Renal cortex interstitium (tissue), 11 donors: ENCODE results near the gene PSD4. TPM values are rescaled to one million over a fixed set of nuclear protein-coding genes. Genes with fewer than 3 reads are reported as not detected.

Experiments
- DNase-seq, 11 donors: peaks; one replicate each; pipeline ENCODE4 v3.0.0-alpha.2; 2013; ENCODE audit warnings: low read depth in 9 of 11, low spot score in 4 of 11; ENCODE audit errors: extremely low read depth in 1 of 11
- polyA plus RNA-seq, 3 donors: library from polyadenylated mRNA; unstranded; fragments of 120-200 nt; gene quantifications; one replicate each; pipeline ENCODE4 v1.2.1, GENCODE V29; 2013; ENCODE audit not compliant: insufficient read length in 3 of 3

Gene PSD4
- polyA plus RNA-seq, 3 donors: 7.1 to 11.1 (median 9.4) TPM

DNA sequence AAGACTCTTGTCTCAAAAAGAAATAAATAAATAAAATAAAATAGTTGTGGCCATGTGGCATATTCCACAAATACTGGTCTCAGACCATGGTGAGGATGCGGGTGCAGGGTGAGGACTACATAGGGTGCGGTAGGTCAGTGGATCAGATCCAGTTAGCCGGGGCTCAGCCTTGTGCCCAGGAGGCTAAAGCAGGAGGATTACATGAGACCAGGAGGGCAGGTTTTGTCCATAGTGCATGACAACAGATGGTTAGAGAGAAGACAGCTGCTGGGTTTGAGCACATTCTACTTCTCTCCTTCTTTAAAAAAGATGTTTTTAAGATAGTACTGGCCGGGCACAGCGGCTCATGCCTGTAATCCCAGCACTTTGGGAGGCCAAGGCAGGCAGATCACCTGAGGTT lies 12.8 kb upstream of the PSD4 start:
- no peak for DNase-seq

DNA sequence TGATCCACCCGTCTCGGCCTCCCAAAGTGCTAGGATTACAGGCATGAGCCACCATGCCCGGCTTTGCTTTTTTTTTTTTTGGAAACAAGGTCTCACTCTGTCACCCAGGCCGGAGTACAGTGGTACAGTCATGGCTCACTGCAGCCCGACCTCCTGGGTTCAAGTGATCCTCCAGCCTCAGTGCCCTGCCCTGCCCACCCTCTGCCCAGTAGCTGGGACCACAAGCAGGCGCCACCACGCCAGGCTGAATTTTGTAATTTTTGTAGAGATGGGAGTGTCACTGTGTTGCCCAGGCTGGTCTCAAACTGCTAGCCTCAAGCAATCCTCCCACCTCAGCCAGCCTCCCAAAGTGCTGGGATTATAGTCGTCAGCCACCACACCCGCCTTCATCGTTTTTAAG lies 11.6 kb upstream of the PSD4 start:
- no peak for DNase-seq

DNA sequence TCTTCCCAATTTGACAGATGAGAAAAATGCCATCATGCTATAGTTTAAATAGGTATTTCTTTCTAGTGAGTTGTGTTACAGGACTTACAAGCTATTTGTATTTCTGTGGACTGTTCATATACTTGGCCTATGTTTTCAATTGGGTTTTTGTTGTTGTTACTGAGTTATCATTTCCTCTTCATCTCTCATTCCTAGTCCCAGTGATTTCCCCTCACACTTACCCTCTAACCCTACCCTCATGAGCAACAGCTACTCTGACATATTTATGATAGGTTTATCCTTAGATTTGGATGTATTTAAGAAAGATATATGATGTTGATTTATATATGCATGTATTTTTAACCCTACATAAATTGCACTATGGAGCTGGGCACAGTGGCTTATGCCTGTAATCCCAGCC lies 10.9 kb upstream of the PSD4 start:
- DNase-seq: no peak

DNA sequence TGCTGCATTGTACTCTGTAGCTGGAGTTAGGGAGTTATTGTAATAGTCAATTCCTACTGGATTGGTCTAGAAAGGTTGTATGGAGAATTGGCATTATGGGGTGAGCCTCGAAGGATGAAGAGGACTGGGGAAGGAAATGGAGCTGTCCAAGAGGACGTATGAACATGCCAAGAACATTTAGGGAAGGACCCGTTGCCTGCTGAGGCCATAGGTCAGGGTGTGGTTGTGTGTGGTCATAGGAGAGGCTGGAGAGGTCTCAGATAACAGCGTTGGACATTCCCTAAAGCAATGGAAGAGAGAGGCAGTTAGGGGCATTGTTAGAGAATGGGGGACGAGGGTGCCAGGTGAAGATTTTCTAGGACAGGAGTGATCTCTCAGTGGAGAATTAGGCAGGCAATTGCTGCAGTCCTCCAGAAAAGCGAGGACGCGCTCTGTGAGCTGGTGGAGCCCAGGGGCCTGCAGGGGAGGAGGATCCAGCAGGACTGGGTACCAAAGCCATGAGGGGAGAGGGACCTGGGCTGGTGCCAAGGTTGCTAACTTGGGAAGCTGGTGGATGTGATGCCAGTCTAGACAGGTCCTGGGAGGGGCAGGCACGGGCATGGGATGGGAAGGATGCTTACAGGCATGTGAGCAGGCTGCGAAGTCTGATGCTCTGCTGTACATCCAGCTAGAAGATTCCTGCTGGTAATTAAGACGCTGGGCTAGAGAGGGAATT lies 9.4 kb upstream of the PSD4 start:
- no peak for DNase-seq

DNA sequence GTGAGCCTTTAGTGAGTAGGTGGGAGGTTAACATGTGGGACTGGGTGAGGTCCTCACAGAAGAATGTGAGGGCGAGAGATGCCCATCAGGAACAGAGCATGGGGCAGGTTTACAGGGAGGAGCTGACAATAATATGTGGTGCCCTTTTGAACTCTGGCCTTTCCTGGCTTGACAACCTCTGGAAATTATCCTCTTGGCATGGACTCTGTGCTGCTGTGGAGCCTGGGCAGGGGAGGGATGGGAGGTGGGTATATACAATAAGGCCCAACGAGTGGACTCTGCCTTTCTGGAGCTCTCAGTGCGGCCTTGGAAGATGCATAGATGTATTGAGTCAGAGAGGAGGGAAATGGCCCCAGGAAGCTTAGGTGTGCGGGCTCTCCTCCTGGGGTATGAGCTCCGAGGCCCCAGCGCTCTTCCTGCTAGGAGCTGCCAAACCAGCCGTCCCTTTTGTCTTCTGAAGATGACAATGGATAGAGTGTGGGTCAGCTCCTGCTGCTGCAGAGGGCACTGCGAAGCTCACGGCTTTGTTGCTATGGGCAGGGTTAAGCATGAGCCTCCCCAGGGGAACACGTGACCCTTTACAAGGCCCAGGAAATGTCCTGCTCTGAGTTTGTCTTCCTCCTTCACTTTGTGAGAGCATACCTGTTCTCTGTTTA lies 8.7 kb upstream of the PSD4 start:
- no peak for DNase-seq

DNA sequence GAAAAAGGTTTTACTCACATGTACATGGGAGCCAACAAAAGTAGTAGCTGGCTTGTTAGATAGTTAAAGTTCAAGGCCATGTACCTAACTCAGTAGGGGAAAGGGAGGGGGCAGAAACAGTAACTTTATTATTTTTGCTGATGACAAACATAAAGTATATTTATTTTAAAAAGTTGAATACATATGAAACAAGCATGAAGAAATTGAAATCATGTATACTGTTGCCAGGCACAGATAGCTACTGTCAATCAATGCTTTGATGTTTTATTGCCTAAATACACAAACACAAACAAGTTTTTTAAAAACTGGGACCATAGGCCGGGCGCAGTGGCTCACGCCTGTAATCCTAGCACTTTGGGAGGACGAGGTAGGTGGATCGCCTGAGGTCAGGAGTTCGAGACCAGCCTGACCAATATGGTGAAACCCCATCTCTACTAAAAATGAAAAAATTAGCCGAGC lies 7.6 kb upstream of the PSD4 start:
- DNase-seq: no peak

DNA sequence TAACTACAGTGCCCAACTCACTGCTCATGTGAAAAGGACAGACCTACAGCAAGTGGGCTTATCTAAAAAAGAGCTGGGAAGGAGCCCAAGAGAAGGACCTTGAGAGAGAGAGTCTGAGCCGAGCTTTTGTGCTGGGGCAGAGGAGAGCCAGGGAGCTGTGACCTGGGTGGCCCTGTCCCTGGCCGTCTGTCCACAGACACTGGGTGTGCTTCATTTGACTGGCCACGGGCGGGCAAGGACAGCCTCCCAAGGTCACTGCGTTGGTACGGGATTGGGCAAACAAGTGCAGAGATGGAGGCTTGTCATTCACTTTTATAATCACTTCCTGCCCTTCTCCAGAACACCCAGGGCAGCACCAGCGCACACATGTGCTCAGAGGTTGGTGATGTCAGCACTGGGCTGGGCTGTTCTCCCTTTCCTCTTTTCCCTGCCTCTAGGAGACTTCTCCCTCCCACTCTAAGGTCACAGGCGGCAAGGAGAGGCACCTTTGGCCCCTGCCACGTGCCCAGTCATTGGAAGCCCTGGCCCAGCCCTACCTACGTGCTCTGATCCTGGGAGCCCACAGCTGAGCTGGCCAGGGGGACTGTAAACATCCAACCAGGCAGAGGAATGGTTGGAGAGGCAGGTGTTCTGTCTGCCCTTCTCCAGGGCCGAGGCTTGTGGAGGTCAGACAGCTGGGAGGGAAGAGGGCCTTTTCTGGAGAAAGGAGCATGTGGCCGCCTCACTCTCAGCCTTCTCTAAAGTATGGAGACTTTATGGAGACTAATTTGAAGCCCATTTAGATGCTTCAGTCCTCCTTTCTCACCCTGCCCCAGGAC lies 6.4 kb upstream of the PSD4 start:
- no peak for DNase-seq

DNA sequence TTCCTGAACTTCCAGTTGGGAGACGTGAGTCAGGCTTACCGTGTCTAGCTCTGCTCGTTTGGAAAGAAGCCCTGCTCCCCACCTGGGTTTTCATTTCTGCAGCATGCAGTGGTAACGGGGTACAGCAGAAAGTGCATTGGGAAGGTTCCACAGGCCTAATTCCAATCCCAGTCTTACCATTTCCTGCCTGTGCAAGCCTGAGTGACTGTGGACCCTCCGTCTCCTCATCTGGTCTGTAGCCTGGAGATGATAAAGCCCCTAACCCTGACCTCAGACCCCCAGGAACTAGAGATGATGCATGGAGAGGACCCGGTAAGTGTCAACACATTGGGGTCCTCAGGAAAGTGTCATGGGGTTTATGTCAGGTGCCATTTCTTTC lies 5.8 kb upstream of the PSD4 start:
- DNase-seq: no peak

DNA sequence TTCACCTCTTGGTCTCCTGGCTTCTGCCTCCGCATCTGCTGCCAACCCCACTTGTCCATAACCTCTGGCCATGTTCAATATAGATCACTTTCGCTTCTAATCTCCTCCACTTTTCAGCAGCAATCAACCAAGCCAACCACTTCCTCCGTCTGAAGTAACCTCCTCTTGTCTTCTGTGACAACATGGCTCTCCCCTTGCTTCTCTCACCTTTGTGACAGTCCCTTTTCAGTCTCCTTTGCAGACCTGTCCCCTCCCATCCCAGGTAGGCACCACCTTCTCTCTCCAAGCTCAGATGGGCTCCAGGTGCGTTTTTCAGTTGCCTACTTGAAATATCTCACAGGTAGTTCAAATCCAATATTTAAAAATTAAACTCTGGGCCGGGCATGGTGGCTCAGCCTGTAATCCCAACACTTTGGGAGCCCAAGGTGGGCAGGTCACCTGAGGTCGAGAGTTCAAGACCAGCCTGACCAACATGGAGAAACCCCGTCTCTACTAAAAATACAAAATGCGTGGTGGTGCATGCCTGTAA lies 4.7 kb upstream of the PSD4 start:
- no peak for DNase-seq

DNA sequence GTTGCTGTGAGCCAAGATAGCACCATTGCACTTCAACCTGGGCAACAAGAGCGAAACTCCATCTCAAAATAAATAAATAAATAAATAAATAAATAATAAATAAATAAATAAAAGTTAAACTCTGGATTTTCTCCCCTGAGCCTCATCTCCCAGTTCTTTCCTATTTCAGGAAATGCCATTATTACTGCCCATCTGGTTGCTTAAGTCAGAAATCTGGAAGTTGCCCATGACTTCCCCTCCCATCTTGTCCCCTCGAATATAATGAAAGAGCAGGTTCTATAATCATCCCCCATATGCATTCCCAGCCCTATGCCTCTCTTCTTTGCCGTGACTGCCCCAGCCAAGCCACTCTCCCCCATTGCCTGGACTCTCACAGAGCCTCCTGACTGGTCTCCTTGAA lies 4.2 kb upstream of the PSD4 start:
- no peak for DNase-seq

DNA sequence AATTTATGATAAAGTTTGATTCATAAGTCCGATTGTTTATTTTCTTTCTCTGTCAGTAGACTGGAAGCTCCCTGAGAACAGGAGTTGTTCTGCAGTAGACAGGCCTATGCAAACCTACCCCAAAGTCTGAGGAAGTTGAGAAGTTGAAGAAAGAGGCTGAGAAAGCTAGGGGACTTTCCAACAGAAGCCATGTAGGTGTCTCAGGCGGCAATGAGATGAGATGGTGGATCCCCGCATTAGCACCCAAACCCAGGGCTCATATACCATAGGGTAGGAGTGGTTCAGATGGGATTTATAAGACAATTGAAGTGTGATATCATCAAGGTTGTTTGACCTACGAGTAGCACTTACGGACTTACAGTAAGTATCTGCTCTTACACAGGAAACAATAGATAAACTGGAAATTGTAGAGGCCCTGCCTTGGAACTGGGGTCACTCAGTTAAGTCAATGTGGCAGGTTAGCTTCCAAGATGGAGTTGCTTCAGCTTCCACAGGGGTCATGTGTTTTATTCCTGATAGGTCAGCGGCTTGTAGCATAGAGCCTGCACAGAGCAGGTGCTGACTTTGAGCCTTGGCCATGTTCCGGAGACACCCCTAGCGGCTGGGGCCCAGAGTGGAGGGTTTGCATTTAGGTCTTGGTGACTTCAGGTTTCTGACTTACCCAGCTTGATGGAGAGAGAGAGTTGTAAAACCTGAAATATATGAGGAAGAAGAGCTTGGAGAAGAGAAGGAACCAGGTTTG lies 2.3 kb upstream of the PSD4 start:
- no peak for DNase-seq

DNA sequence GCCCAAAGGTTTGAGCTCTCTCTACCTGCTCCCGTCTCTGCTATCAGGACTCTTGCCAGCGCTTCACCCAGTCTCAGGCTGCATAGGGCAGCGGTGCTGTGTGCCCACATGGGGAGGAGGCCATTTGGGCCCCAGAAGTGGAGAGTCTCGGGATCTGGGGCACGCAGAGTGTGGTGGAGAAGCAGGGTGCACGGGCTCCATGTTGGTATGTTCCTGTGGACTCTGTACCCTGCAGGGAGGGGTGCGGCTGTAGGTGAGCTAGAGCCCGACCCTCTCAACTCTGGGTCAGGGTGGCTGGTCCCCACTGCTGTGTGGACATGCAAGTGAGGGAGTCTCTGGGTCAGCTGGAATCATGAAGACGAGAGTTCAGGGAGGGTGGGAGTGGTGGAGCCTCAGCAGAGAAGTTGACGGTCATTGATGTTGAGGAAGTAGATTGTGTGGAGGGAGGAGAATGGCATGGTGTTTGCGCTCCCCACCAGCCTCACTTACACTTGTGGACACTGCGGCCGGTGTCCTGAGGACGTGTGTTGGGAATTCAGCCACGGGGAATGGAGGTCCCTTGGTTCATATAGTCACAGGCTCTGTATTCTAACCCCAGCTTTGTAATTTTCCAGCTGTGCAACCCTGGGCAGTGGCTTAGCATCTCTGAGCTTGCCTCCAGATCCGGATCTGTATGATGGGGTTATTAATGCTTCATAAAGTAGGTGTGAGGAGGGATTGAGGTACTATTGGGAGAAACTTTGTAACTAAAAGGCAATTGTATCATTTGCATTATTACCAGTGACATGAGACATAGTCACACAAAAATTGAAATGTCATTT lies 840 bp upstream of the PSD4 start:
- DNase-seq: no peak

DNA sequence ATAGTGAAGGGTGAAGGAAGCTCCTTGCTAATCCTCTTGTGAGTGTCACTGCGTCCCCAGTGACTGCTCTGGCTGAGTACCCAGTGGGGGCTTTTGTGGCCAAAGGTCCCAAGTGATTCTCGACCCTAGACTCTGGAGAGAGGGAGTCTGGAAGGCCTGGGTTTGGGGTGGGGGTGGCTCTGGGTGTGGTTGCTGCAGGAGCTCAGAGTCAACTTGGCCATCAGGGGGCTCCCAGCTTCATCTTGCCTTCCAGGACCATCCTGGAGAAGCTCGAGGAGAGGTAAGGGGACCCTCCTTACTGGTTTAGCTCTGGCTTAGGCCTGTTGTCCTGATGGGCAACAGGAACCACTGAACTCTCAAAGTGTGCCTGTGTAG lies 592 bp downstream of the PSD4 start:
- DNase-seq: no peak

DNA sequence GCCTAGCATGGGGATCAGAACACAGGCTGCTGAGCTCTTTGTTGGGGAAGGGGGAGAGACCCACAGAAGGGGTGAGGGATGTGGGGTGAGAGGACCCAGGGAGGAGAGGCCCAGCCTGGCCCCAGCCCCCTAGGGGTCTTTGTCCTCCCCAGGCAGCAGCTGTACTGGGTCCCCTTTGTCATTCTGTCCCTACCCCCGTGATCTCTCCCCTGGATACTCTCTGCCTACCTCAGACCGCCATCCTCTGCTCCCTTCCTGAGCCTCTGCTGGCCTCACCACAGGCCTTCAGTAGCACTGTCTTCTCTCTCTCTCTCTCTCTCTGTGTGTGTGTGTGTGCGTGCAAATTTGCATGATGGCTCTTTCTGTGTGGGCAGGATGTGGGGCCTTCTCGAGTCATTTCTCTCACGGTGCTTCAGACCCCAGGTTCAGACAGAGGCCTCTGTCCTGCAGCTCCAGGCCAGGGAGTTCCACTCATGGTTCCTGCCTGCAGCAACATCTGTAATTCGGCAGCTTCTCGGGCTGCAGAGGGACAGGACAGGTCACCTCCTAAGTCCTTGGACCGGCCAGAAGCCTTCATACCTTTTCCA lies 1.4 kb downstream of the PSD4 start:
- DNase-seq: no peak

DNA sequence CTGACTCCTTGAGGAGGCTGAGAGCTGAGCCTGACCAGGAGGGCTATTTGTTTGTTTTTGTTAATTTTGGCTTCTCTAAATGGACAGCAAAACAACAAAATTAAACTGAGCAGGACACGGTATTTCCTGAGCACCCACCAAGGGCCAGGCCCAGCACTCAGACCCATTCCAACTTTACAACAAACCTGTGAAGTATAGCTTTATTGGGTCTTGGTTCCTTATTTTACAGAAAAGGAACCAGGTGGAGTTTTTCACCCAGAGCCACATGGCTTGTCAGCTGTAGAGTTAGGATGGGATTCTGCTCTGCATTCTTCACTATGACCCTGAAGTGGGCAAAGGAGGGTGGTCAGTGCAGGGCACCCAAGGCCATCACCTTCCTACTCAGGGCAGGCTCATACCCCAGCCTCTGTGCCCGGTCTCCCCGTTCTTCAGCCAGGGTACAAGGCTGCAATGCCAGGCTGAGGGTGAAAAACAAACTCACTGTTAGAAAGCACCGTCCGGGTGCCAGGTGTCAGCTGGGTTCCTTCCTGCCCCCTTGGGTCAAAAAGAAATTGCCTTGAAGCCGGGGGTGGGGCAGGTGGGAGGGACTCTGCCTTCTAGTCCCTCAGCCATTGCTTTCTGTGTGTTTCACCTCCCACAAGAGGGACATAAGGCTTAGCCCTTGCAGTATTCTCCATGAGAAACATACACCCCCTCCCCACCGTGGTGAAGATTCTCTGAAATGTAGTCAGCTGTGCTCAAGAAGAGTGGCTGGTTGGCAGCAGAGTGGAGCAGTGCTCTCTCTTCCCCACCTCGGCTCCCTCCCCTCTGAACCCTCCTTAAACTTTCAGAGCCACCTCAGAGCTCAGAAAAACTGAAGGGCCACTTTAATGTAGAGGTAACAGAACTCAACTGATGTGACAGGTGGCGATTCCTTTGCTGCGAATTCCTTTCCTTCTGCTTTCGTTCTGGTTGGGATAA lies 2.2 kb downstream of the PSD4 start:
- no peak for DNase-seq

DNA sequence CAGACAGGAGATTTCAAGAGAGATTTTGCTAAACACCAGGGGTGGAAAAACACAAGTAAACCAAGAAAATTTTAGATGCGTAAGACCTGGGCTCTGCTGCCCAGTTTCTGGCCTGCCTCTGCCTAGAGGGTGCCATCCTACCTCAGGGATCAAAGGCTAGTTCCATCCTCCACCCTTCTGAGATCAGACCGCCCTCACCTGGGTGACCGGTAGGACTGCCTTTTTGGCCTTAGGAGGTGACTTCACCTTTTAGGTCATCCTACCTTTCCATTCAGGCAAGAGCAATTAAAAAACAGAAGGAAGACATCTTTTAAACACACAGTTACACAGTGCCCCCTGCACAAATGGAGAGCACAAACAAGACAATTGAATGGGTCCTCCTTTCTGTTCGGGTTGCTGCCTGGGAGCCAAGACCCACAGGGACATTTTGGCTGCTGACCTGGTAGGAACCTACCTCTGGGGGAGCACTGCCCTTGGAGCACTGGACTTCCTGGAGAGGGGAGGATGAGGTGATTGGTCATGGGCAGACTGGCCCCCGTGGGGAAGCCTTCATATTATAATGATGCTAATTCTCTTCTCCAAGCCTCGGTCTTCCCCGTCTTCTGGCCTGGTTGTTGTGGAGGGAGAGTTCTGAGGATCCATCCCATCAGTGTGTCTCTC lies 3.1 kb downstream of the PSD4 start:
- no peak for DNase-seq
